Upper lobe of right lung (tissue), 1 donor: ENCODE results near the gene ESR2. TPM values are rescaled to one million over a fixed set of nuclear protein-coding genes. Genes with fewer than 3 reads are reported as not detected.
"Not testable (repeated sequence)": the region's sequence is repeated elsewhere in the genome, so short reads cannot be mapped to it uniquely, and the experiment has no call there.

ENCODE experiments used
- ATAC-seq: fragments of 200-7000 bp; cut with Tn5 transposase; one replicate; pipeline ENCODE4 v1.9.1; 2020; ENCODE audit warnings: mild to moderate bottlenecking, moderate library complexity
- DNase-seq: peaks from one replicate; pipeline ENCODE4 v3.0.0-alpha.2; 2020
- H3K27ac ChIP-seq: fragments of 200-600 bp; one replicate; pipeline ENCODE4 v1.8.0; 2022
- H3K27me3 ChIP-seq: fragments of 200-600 bp; one replicate; pipeline ENCODE4 v1.8.0; 2022; ENCODE audit warnings: mild to moderate bottlenecking
- H3K36me3 ChIP-seq: fragments of 200-600 bp; one replicate; pipeline ENCODE4 v1.8.0; 2022
- H3K4me1 ChIP-seq: fragments of 200-600 bp; one replicate; pipeline ENCODE4 v1.8.0; 2022
- H3K4me3 ChIP-seq: fragments of 200-600 bp; one replicate; pipeline ENCODE4 v1.8.0; 2022; ENCODE audit warnings: mild to moderate bottlenecking
- H3K9me3 ChIP-seq: fragments of 200-600 bp; one replicate; pipeline ENCODE4 v1.8.0; 2022
- CTCF ChIP-seq: fragments of 200-600 bp; IDR thresholded peaks from one replicate; pipeline ENCODE4 v1.8.0; 2022; ENCODE audit warnings: antibody characterized with exemption
- intact Hi-C: fragments of 100-400 bp; cut with DNase I; formaldehyde crosslinking; loops from one replicate; pipeline ENCODE4 v1.11.0; 2022
- total RNA-seq: library from RNA; stranded (reverse); fragmentation: NEBNext Ultra II Directional; extraction: Animal tissue kit (Norgen Biotek cat#: 25700); gene quantifications from one replicate; pipeline ENCODE4 v1.2.1, GENCODE V29; 2021
- donor health status: DM: no; HTN: yes; CAD: no; lungs with severe emphysema.

The ESR2 gene
- total RNA-seq, 1 donor from 2014 or later, result 1.3 TPM

DNA sequence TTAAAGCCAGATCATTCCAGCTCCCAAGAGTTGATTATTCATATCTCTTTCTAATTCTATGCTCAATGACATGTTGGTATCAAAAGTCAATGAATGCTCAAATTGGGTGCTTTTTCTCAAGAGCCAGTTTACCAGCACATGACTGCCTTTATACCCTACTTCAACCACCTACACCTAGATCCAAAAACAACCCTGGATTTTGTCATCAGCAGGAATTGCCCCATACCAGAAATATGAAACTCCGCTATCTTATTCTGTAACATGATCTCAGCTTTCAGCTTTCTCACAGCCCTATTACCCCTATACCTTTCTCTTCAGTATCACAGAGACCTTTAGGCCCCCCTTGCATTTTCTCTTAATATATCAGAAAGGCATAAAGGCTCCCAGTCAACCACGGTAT, 32.3 kb upstream of the ESR2 start:
- ATAC-seq (no peak), DNase-seq (no peak)
- Histone ChIP-seq H3K36me3 (no peaks in the 10 kb centered on the region), H3K4me1 (no peaks in the 10 kb centered on the region), H3K4me3 (no peak overlapping the region), H3K9me3 (no peaks in the 10 kb centered on the region), H3K27ac (no peak overlapping the region), H3K27me3 (peaks cover 3% of the 10 kb centered on the region)
- no peak for TF ChIP-seq CTCF
- intact Hi-C loops, result no loop called here

GRCh38 chr14:64324895-64325294, 30.7 kb upstream of the ESR2 start:
- Histone ChIP-seq H3K4me3 (no peak overlapping the region), H3K27me3 (peaks cover 3% of the 10 kb centered on the region), H3K9me3 (no peaks in the 10 kb centered on the region), H3K4me1 (no peaks in the 10 kb centered on the region), H3K27ac (no peak overlapping the region), H3K36me3 (no peaks in the 10 kb centered on the region)
- TF ChIP-seq CTCF, result no peak
- DNase-seq (no peak), ATAC-seq (no peak)
- intact Hi-C loops, result no loop called here

GRCh38 chr14:64324461-64324860, 30.3 kb upstream of the ESR2 start:
- H3K4me3 ChIP-seq, result no peak overlapping the region
- ATAC-seq (no peak), DNase-seq (no peak)
- H3K27ac ChIP-seq, result no peak overlapping the region
- intact Hi-C loops, result no loop called here
- no peaks in the 10 kb centered on the region for H3K36me3 ChIP-seq
- no peak for TF ChIP-seq CTCF
- peaks cover 3% of the 10 kb centered on the region for H3K27me3 ChIP-seq
- no peaks in the 10 kb centered on the region for H3K4me1 ChIP-seq
- H3K9me3 ChIP-seq, result no peaks in the 10 kb centered on the region

DNA sequence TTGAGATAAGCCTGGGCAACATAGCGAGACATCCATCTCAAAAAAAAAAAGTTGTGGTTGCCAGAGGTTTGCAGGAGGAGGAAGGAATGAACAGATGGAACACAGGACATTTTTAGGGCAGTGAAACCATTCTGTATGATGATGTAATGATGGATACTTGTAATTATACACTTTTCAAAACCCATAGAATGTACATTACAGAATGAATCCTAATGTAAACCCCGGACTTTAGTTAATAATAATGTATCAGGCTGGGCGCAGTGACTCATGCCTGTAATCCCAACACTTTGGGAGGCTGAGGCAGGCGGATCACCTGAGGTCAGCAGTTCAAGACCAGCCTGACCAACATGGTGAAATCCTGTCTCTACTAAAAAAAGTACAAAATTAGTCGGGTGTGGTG, 26.2 kb upstream of the ESR2 start:
- H3K27me3 ChIP-seq, ATAC-seq, intact Hi-C loops, H3K9me3 ChIP-seq, H3K36me3 ChIP-seq, DNase-seq, H3K4me3 ChIP-seq, H3K4me1 ChIP-seq, H3K27ac ChIP-seq: not testable (repeated sequence)

- DNase-seq, H3K36me3 ChIP-seq, H3K4me3 ChIP-seq, intact Hi-C loops, H3K4me1 ChIP-seq, ATAC-seq, H3K27me3 ChIP-seq, H3K9me3 ChIP-seq, H3K27ac ChIP-seq: not testable (repeated sequence)
Measured at GRCh38 chr14:64318695-64319094, 24.5 kb upstream of the ESR2 start.

GRCh38 chr14:64303471-64303917, 9.3 kb upstream of the ESR2 start:
- Histone ChIP-seq H3K4me1 (no peaks in the 10 kb centered on the region), H3K27me3 (no peaks in the 10 kb centered on the region), H3K4me3 (no peak overlapping the region), H3K27ac (no peak overlapping the region), H3K9me3 (no peaks in the 10 kb centered on the region), H3K36me3 (no peaks in the 10 kb centered on the region)
- DNase-seq (no peak), ATAC-seq (peak; percentile 87)
- intact Hi-C loops, result no loop called here
- peak; percentile 86 for TF ChIP-seq CTCF

DNA sequence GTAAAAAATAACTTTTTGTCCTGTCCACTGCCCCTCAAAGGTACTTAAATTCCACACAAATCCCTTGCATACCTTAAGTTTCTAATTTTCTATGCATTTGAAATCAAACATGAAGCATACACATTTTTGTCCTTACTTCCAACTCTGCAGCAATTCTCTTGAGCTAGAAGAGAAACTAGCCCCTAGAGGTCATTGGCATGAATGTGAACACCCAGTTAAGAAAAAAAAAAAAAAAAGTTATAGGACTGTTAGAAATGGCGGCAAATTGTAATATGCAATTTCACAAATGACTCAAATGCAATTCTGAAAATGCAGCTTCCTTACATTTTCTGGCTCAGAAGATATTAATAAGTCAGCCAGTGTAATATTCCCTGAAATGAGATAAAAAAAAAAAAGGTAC, 4.6 kb upstream of the ESR2 start:
- DNase-seq, result no peak
- Histone ChIP-seq H3K27me3 (peaks cover 8% of the 10 kb centered on the region), H3K4me1 (peaks cover 21% of the 10 kb centered on the region), H3K9me3 (no peaks in the 10 kb centered on the region), H3K36me3 (no peaks in the 10 kb centered on the region), H3K4me3 (no peak overlapping the region), H3K27ac (no peak overlapping the region)
- intact Hi-C loops, result no loop called here
- no peak for TF ChIP-seq CTCF
- ATAC-seq, result no peak
